HG02885 (cell line): ENCODE measurements around the gene NFKBIZ.
"Not testable (repeated sequence)": the region's sequence is repeated elsewhere in the genome, so short reads cannot be mapped to it uniquely, and the experiment has no call there.

Experiments
- ATAC-seq: cut with Tn5 transposase; IDR thresholded peaks from one replicate; pipeline ENCODE4 v1.9.1; 2021; ENCODE audit warnings: mild to moderate bottlenecking; ENCODE audit not compliant: unreplicated experiment, poor library complexity

Gene NFKBIZ

DNA sequence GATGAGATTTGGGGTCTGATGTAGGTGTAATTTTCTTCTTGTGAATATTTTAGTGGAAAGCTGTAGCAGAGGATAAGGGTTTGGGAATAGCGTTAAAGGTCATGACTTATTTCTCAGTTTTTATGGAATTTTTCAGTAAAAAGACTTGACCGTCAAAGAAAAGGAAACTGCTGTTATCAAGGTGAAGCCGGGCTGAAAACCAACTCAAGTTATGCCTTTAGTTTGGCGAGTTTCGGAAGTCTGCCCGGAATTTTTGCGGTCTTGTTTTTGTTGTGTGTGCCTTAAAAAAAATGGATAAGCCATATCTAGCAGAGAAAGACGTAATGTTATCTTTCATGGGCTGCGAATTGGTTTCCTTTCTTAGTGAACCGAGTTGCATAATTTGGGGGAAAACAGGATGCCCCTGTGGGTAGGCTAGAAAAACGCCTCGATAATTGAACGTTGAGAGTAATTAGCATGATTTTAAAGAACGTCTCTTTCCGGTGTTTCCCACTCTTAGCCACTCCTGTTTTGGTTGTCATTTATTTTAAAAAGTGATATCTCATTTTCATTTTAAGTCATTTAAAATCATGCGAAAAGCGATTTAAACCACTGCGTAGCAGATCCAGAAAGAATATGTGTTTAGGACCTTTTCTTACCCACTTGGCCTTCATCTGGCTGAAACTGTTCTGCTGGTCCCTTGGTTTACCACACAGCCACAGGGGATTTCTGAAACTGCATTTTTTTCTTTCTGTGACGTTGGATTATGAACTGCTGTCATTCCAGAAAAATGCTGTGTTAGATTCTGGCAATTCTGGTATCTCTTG is 1.1 kb downstream of the NFKBIZ start:
- ATAC-seq = peak; percentile 38

GRCh38 chr3:101851072-101851770 is 1.9 kb downstream of the NFKBIZ start:
- ATAC-seq = no peak

GRCh38 chr3:101851850-101852714 is 2.8 kb downstream of the NFKBIZ start:
- no peak for ATAC-seq

GRCh38 chr3:101852983-101853840 is 3.9 kb downstream of the NFKBIZ start:
- no peak for ATAC-seq

DNA sequence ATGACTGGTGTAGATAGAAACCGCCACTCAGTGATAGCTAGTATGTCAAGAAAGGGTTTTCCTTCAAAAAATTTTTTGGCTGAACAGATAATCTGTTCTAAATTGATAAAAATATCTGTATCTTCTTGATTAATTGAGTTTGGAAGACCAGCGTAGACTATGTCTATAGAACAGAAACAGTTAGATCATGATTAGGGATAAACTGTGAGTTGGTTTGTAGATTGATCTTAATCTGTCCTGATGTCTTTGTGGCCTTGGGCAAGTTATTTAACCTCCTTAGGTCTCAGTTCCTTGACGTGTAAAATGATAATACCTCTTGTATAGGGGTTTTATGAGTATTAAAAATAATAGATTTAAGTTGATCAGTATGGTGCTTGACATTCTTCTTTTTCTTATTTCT is 4.7 kb downstream of the NFKBIZ start:
- no peak for ATAC-seq

- ATAC-seq = no peak
Observed at GRCh38 chr3:101854608-101855304, 5.4 kb downstream of the NFKBIZ start.

- no peak for ATAC-seq
Observed at GRCh38 chr3:101857301-101857741, 8.0 kb downstream of the NFKBIZ start.

- no peak for ATAC-seq
Observed at GRCh38 chr3:101858464-101859030, 9.2 kb downstream of the NFKBIZ start.

- no peak for ATAC-seq
Observed at GRCh38 chr3:101859882-101860448, 10.7 kb downstream of the NFKBIZ start.

DNA sequence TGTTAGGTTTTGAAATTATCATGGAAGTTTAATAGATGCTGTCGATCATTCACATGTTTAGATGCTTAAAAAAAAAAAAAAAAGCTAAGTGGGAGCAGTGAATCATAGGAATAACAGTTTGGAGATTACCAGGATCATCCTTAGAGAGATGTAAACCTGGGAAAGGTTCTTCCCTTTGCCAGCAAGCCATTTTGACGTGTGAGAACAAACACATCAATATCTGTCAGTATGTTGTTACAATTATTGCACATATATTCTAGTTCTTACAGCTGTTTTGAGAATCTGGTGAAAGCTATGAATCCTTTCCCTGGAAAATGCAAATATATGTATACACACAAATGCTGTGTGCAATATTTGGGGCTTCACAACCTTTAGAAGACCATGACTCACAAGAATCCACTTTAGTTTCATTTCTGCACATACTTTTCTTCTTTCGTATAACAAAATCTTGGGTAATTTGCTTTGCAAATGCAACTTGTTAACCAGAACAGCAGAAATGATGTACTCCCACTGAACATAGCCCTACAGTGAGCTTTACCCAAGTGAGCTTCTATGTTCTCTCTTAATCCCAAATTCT is 12.0 kb downstream of the NFKBIZ start:
- peak; percentile 66 for ATAC-seq

- no peak for ATAC-seq
Observed at GRCh38 chr3:101861789-101862415, 12.6 kb downstream of the NFKBIZ start.

DNA sequence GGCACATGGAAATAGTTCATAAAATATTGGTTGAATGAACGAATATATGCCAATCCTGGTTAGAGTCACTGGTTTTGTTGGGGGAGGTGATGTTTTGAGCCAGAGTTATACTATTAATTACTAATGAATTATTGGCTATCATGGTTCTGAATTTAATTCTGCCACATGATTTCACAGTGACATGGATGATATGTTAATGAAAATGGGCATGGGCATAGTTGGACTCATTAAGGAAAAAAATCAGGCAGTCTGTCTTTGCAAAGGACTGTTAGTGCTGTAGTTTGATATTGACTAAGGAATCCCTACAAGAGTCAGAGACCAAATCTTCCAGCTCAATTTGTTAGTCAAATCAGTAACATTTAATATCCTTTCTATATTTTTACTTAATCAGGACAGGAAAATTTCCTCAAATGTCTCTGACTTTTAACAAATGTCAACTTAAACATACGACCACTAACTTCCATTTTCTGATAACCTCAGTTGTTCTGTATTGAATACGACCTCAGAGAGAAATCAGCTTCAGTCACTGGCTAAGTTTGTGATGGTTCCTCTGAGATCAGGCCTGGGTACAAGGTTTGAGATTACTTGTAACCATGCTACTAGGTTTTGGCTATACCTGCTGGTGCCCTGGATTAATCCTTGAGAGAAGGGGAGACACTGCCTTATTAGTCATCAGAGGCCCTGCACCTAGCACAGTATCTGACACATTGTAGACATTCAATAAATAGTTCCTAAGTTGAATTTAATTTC is 13.3 kb downstream of the NFKBIZ start:
- ATAC-seq = no peak

DNA sequence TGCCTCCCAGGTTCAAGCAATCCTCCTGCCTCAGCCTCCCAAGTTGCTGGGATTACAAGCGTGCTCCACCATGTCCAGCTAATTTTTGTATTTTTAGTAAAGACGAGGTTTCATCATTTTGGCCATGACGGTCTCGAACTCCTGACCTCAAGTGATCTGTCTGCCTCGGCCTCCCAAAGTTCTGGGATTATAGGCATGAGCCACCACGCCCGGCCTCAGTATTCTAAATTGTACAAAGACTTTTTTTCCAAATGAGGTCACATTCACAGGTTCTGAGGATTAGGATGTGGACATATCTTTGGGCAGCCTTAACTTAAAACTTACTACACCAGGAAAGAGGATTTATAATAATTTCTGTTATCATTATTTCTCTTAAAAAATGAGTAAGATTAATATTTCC is 15.6 kb downstream of the NFKBIZ start:
- ATAC-seq = not testable (repeated sequence)

DNA sequence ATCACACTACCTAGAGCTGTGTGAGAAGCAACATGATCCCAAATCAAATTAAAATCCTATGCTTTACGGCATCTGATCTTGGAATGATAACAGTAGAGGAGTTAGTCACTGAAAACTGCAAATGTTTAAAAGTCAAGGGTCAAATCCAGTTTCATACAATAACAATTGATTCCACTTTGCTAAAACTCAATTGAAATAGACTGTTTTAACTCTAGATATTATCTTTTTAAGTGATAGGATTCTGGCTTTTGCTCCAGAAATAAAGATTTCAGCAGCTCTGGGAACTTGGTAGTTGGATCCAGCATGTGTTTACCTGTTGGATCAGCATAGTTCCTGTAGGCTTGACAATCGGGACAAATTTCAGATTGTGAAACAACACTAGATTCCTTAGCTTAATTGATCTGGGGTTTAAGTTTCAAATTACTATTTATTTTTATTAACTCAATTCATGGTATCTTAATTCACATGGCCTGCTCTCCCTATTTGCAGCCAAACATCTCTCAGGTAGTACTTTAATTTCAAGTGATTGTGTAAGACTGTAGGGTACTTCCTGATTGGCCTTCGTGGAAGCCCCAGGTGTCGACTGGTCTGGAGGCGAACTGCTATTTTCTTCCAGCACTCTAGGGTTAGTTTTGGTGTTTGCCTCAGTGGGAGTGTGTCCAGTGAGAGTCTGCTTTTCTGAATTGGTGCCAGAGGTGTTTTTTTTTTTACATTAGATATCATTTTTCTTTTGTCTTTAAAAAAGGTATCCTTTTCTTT is 16.6 kb downstream of the NFKBIZ start:
- ATAC-seq = no peak

DNA sequence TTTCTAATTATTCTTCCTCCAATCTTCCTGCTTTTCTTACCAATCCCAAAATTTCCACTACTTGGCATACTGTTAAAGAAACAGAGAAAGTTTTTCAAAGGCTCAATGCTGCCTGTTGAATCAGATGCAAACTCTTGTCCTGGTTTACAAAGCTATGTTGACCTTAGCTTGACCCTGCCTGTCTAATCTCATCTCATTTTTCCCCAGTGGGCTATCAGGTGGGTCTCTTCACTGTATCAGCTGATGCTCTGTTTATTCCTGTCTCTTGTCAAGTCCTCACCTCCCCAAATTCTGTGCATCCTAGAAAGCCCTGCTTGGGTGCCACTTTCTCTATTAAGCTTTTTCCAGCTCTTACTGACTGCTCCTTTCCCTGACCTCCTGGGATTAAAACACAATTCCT is 18.2 kb downstream of the NFKBIZ start:
- ATAC-seq = no peak

DNA sequence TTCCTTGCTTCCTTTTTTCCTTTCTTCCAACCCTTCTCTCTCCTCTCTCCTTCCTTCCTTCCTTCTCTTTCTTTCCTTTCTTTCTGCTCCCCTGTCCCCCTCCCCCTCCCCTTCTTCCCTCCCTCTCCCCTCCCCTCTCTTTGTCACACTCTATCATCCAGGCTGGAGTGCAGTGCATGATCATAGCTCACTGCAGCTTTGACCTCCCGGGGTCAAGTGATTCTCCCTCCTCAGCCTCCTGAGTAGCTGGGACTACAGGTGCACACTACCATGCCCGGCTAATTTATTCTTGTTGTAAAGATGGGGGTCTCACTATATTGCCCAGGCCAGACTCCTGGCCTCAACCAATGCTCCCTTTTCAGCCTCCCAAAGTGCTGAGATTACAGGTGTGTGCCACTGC is 18.7 kb downstream of the NFKBIZ start:
- ATAC-seq = no peak
